ENCODE data around the gene SBF1. TPM values are rescaled to one million over a fixed set of nuclear protein-coding genes. Genes with fewer than 3 reads are reported as not detected.

SBF1 gene
- total and polyA plus RNA-seq, 4 donors: 8.3 to 37.6 (median 16.4) TPM

Other genes with a start within 250 kb of the SBF1 start
- 10 to 100 TPM; 20.9 to 31.7 TPM for gene TUBGCP6, start 230.0 kb downstream of the SBF1 start, total RNA-seq
- 10 to 100 TPM in 1 of 2 donors, 1 to 10 TPM in 1; 9.3 to 11.9 TPM for gene TUBGCP6, start 230.0 kb downstream of the SBF1 start, polyA plus RNA-seq
- 10 to 100 TPM; 11.4 to 18.2 TPM for gene HDAC10, start 223.8 kb downstream of the SBF1 start, total RNA-seq
- 10 to 100 TPM in 1 of 2 donors, 1 to 10 TPM in 1; 6.2 to 15.9 TPM for gene HDAC10, start 223.8 kb downstream of the SBF1 start, polyA plus RNA-seq
- 1 to 10 TPM; 2.3 to 2.8 TPM for gene MAPK12, start 213.4 kb downstream of the SBF1 start, total RNA-seq
- gene MAPK12, start 213.4 kb downstream of the SBF1 start, polyA plus RNA-seq: 1 to 10 TPM in 1 of 2 donors, under 1 TPM in 1; 0.83 to 1.5 TPM
- gene MAPK11, start 204.7 kb downstream of the SBF1 start, total RNA-seq: 1 to 10 TPM in 1 of 2 donors, under 1 TPM in 1; 0.65 to 1.2 TPM
- 1 to 10 TPM in 1 of 2 donors, under 1 TPM in 1; 0.83 to 2.0 TPM for gene MAPK11, start 204.7 kb downstream of the SBF1 start, polyA plus RNA-seq
- gene PLXNB2, start 167.4 kb downstream of the SBF1 start, total RNA-seq: 10 to 100 TPM; 28.8 to 95.7 TPM
- gene PLXNB2, start 167.4 kb downstream of the SBF1 start, polyA plus RNA-seq: 10 to 100 TPM; 60.1 to 87.8 TPM
- gene DENND6B, start 148.0 kb downstream of the SBF1 start, total RNA-seq: 1 to 10 TPM; 1.1 to 1.2 TPM
- gene DENND6B, start 148.0 kb downstream of the SBF1 start, polyA plus RNA-seq: 1 to 10 TPM in 1 of 2 donors, under 1 TPM in 1; 0.86 to 1.0 TPM
- gene PPP6R2, start 131.7 kb downstream of the SBF1 start, total RNA-seq: 100 to 1,000 TPM in 1 of 2 donors, 10 to 100 TPM in 1; 51.7 to 117 TPM
- gene PPP6R2, start 131.7 kb downstream of the SBF1 start, polyA plus RNA-seq: 10 to 100 TPM; 28.8 to 42.6 TPM
- 1 to 10 TPM in 1 of 2 donors, under 1 TPM in 1; 0.79 to 1.8 TPM for gene ADM2, start 6.5 kb upstream of the SBF1 start, total RNA-seq
- gene ADM2, start 6.5 kb upstream of the SBF1 start, polyA plus RNA-seq: 1 to 10 TPM in 1 of 2 donors, under 1 TPM in 1; 0.89 to 2.8 TPM
- gene MIOX, start 11.8 kb upstream of the SBF1 start, total RNA-seq: not detected
- gene MIOX, start 11.8 kb upstream of the SBF1 start, polyA plus RNA-seq: not detected
- 10 to 100 TPM; 24.0 to 27.9 TPM for gene LMF2, start 32.7 kb upstream of the SBF1 start, total RNA-seq
- 10 to 100 TPM; 16.7 to 35.6 TPM for gene LMF2, start 32.7 kb upstream of the SBF1 start, polyA plus RNA-seq
- 10 to 100 TPM; 15.2 to 30.8 TPM for gene NCAPH2, start 33.2 kb upstream of the SBF1 start, total RNA-seq
- gene NCAPH2, start 33.2 kb upstream of the SBF1 start, polyA plus RNA-seq: 10 to 100 TPM; 12.0 to 12.5 TPM
- gene SCO2, start 50.6 kb upstream of the SBF1 start, total RNA-seq: 1 to 10 TPM; 1.4 to 1.7 TPM
- gene SCO2, start 50.6 kb upstream of the SBF1 start, polyA plus RNA-seq: 1 to 10 TPM; 1.9 to 2.9 TPM
- gene TYMP, start 55.0 kb upstream of the SBF1 start, total RNA-seq: 100 to 1,000 TPM in 1 of 2 donors, 10 to 100 TPM in 1; 41.2 to 109 TPM
- 10 to 100 TPM; 34.0 to 89.8 TPM for gene TYMP, start 55.0 kb upstream of the SBF1 start, polyA plus RNA-seq
- under 1 TPM in 1 of 2 donors, not detected in 1; 0.08 TPM for gene KLHDC7B, start 70.9 kb upstream of the SBF1 start, total RNA-seq
- gene KLHDC7B, start 70.9 kb upstream of the SBF1 start, polyA plus RNA-seq: under 1 TPM; 0.08 to 0.16 TPM
- gene SYCE3, start 87.9 kb upstream of the SBF1 start, total RNA-seq: 1 to 10 TPM in 1 of 2 donors, not detected in 1; 2.2 TPM
- gene SYCE3, start 87.9 kb upstream of the SBF1 start, polyA plus RNA-seq: under 1 TPM in 1 of 2 donors, not detected in 1; 0.45 TPM
- 10 to 100 TPM in 1 of 2 donors, 1 to 10 TPM in 1; 3.0 to 13.6 TPM for gene CPT1B, start 103.4 kb upstream of the SBF1 start, total RNA-seq
- 1 to 10 TPM; 4.0 to 5.7 TPM for gene CPT1B, start 103.4 kb upstream of the SBF1 start, polyA plus RNA-seq
- 10 to 100 TPM; 18.4 to 24.2 TPM for gene CHKB, start 107.8 kb upstream of the SBF1 start, total RNA-seq
- gene CHKB, start 107.8 kb upstream of the SBF1 start, polyA plus RNA-seq: 10 to 100 TPM; 17.9 to 22.9 TPM
- gene MAPK8IP2, start 125.8 kb upstream of the SBF1 start, total RNA-seq: under 1 TPM; 0.09 to 0.17 TPM
- gene MAPK8IP2, start 125.8 kb upstream of the SBF1 start, polyA plus RNA-seq: under 1 TPM; 0.04 to 0.37 TPM
- 10 to 100 TPM in 1 of 2 donors, 1 to 10 TPM in 1; 6.8 to 11.4 TPM for gene ARSA, start 153.1 kb upstream of the SBF1 start, total RNA-seq
- gene ARSA, start 153.1 kb upstream of the SBF1 start, polyA plus RNA-seq: 10 to 100 TPM; 20.3 to 28.0 TPM
- 1 to 10 TPM; 5.1 to 10.0 TPM for gene SHANK3, start 197.8 kb upstream of the SBF1 start, total RNA-seq
- gene SHANK3, start 197.8 kb upstream of the SBF1 start, polyA plus RNA-seq: 1 to 10 TPM; 1.1 to 6.4 TPM